GM10248 (cell line): Measurements from ENCODE around the gene ARF5.

Source experiments
- CTCF ChIA-PET: fragments of 300-600 bp; sonication (Branson Sonifier 250); formaldehyde crosslinking; extraction: SDS; loops from one replicate; lab custom pipeline; 2021; ENCODE audit warnings: antibody characterized with exemption; lab: Yijun Ruan, JAX
- POLR2A ChIA-PET: fragments of 350-650 bp; sonication (Branson Sonifier 250); formaldehyde crosslinking; extraction: SDS; loops from one replicate; lab custom pipeline; 2020; ENCODE audit warnings: antibody characterized with exemption; lab: Yijun Ruan, JAX
- DNase-seq: peaks from one replicate; pipeline ENCODE4 v3.0.0; 2012; ENCODE audit errors: extremely low spot score
- CTCF ChIP-seq: IDR thresholded peaks from 2 replicates; pipeline ENCODE4 v1.5.1; 2012; ENCODE audit warnings: mild to moderate bottlenecking, low read depth; ENCODE audit errors: extremely low read depth, missing control alignments, control extremely low read depth

Gene ARF5

DNA sequence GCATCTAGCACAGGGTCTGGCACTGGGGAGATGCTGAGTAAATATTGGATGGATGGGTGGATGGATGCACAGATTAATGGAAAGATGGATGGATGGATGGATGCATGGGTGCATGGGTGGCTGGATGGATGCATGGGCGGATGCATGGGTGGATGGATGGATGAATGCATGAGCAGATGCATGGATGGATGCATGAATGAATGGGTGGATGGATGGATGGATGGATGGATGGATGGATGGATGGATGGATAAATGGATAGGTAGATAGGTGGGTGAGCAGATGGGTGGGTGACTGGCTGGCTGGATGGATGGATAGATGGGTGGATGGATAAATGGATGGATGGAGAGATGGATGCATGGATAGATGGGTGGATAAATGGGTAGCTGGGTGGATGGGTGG is 24.1 kb downstream of the ARF5 start:
- POLR2A ChIA-PET = no interaction called here
- DNase-seq = no peak
- CTCF ChIA-PET = interaction anchor here (1.0 kb wide), 1 partner anchor 17 kb away, joined by 3 read pairs; no protein-coding TSS in a partner anchor
- no peak for TF ChIP-seq CTCF

DNA sequence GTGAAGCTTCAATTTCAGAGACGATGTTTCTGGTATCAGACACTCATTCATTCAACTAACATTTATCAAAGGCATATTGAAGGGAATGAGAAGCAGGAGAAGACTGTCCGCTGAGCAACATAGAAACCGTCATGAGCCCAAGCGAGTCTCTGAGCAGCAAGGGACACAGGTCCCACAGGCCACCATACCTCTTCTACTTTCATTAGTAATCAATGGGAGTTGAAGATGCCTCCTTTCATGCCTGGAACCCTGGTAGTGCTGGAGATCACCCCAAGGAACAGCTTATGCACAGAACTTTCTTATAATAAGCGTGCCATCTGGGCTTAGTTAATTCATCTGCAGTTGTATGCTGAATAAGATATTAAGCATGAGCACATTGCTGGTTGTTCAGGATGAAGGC is 28.5 kb downstream of the ARF5 start:
- DNase-seq = no peak
- ChIA-PET POLR2A (no interaction called here), CTCF (interaction anchor here (1.1 to 1.2 kb wide), 2 partner anchors 12 to 28 kb away, joined by 3 to 4 read pairs; no protein-coding TSS in a partner anchor)
- TF ChIP-seq CTCF = no peak

DNA sequence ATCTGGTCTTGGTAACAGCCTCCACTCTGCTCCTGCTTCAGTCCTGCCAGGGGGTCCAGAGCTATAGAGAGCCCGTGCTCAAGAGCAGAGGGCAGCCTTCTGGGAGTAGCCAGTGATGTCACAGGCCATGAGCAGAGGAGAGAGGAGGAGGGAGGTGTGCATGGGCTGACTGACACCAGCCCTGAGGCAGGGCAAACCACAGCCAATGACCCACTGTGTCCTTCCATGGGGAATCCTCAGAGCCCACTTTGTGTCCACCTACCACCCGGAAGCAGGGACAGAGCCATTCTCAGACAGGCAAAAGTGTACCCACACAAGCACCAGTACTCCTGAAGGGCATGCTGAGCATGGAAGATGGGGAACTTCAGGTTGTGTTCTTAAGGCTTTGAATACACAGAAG is 29.8 kb downstream of the ARF5 start, which contains the start of gene PAX4:
PAX4 (minus strand) TSS at position 101 of the 400 bp plus-strand sequence. CDS start 2,214 bp downstream, outside the sequence.
- no peak for DNase-seq
- ChIA-PET POLR2A (no interaction called here), CTCF (no interaction called here)
- no peak for TF ChIP-seq CTCF

- DNase-seq = no peak
- POLR2A ChIA-PET = no interaction called here
- CTCF ChIA-PET = interaction anchor here (1.0 kb wide), 1 partner anchor 10 kb away, joined by 3 read pairs; no protein-coding TSS in a partner anchor
- TF ChIP-seq CTCF = no peak
Observed at GRCh38 chr7:127618775-127619174, 30.6 kb downstream of the ARF5 start.

- ChIA-PET CTCF (interaction anchor here (1.0 kb wide), 1 partner anchor 9 kb away, joined by 3 read pairs; no protein-coding TSS in a partner anchor), POLR2A (no interaction called here)
- TF ChIP-seq CTCF = no peak
Observed at GRCh38 chr7:127619681-127620405, 31.6 kb downstream of the ARF5 start.

DNA sequence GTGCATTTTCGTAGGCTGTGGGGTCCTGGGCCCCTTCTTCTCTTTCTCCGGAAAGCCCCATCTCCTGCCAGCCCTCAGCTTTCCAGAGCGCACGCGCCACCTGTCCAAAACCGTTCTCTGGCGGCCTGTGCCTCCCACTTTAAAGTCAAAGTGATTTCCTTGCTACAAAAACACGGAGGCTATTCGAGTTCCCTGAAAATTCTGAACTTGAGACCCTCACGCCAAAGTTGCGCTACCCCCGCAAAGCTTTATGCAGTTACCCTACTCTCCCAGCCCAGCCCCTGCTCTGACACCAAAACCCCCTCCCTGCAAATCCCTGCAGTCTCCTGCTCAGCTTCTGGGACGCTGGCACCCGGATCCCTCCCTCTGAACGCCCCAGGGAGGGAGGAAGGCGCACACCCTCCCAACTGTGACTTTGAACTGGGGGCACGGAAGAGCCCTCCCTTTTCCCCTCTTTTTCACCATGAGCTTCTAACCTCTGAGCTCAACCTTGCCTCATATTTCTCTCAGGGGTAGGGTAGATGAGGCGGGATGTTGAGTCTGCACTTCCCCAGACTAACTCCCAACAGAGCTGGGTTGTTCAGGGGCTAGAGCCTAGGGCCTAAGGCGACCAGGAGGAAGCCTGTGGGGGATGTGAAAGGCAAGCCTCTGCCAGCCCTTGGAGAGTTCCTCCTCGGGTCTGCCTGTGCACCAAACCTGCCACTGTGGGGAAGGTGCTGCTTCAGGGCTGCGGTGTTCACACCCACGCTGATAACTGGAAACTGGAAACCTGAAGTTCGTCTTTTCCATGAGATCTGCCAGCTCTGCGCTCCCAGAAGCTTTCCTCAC is 32.4 kb downstream of the ARF5 start:
- DNase-seq = no peak
- TF ChIP-seq CTCF = no peak

More at GRCh38 chr7:127619681-127620405, 31.6 kb downstream of the ARF5 start:
- DNase-seq = no peak

More for the DNA sequence above, 32.4 kb downstream of the ARF5 start:
- CTCF ChIA-PET = no interaction called here
- POLR2A ChIA-PET = no interaction called here
